SH-SY5Y (cell line): Measurements from ENCODE around the gene FBXL4.

Source experiments
- GATA2 ChIP-seq: IDR thresholded peaks from 2 replicates; pipeline ENCODE4 v1.6.1; 2011; ENCODE audit warnings: mild to moderate bottlenecking, low read depth, low read length
- GATA3 ChIP-seq: IDR thresholded peaks from 2 replicates; pipeline ENCODE4 v1.6.1; 2011; ENCODE audit warnings: low read depth, mild to moderate bottlenecking, low read length, moderate library complexity

- no peak for TF ChIP-seq GATA2
- no peak for TF ChIP-seq GATA3
Observed at GRCh38 chr6:98843271-98844243, 104.2 kb downstream of the FBXL4 start.
